Endodermal cell (in vitro differentiated cells): ENCODE measurements around the gene RCSD1. TPM values are rescaled to one million over a fixed set of nuclear protein-coding genes. Genes with fewer than 3 reads are reported as not detected.

ENCODE experiments used
- DNase-seq: peaks from one replicate; pipeline ENCODE4 v3.0.0-alpha.2; 2017
- H3K27ac ChIP-seq: 2 replicates; pipeline ENCODE4 v1.5.1; 2013; ENCODE audit warnings: mild to moderate bottlenecking, low read depth, low read length, moderate library complexity
- H3K27me3 ChIP-seq: 2 replicates; pipeline ENCODE4 v1.6.1; 2013; ENCODE audit warnings: mild to moderate bottlenecking, low read length, moderate library complexity; ENCODE audit not compliant: insufficient read depth, control insufficient read depth, poor library complexity, severe bottlenecking
- H3K36me3 ChIP-seq: 2 replicates; pipeline ENCODE4 v1.7.0; 2013; ENCODE audit warnings: mild to moderate bottlenecking, low read length, moderate library complexity; ENCODE audit not compliant: control insufficient read depth, insufficient read depth
- H3K4me1 ChIP-seq: one replicate; pipeline ENCODE4 v1.7.0; 2013; ENCODE audit warnings: low read length; ENCODE audit not compliant: control insufficient read depth, insufficient read depth
- H3K4me3 ChIP-seq: 2 replicates; pipeline ENCODE4 v1.5.1; 2013; ENCODE audit warnings: mild to moderate bottlenecking, low read length, moderate library complexity
- H3K9ac ChIP-seq: 2 replicates; pipeline ENCODE4 v1.6.1; 2013; ENCODE audit warnings: mild to moderate bottlenecking, low read length, moderate library complexity; ENCODE audit not compliant: poor library complexity, severe bottlenecking; ENCODE audit errors: extremely low read depth
- H3K9me3 ChIP-seq: 2 replicates; pipeline ENCODE4 v1.6.1; 2013; ENCODE audit warnings: mild to moderate bottlenecking, low read length, moderate library complexity; ENCODE audit not compliant: control insufficient read depth
- H3K27ac Mint-ChIP-seq: 2 replicates; pipeline ENCODE4 v1.8.0; 2020; ENCODE audit warnings: mixed read lengths
- H3K27me3 Mint-ChIP-seq: 2 replicates; pipeline ENCODE4 v1.8.0; 2021; ENCODE audit warnings: mild to moderate bottlenecking, mixed read lengths; ENCODE audit not compliant: insufficient read depth
- H3K36me3 Mint-ChIP-seq: 2 replicates; pipeline ENCODE4 v1.8.0; 2020; ENCODE audit warnings: low read depth, mixed read lengths
- H3K4me1 Mint-ChIP-seq: 2 replicates; pipeline ENCODE4 v1.8.0; 2020; ENCODE audit warnings: mixed read lengths
- H3K4me3 Mint-ChIP-seq: 2 replicates; pipeline ENCODE4 v1.8.0; 2020; ENCODE audit warnings: mild to moderate bottlenecking, moderate library complexity, mixed read lengths
- H3K9me3 Mint-ChIP-seq: 2 replicates; pipeline ENCODE4 v1.8.0; 2020; ENCODE audit warnings: mild to moderate bottlenecking, mixed read lengths
- WGBS, 2 experiments: methylation state at CpG; one replicate each; pipeline versions ENCODE4 v1.1.5 to v1.1.7; 2013; ENCODE audit warnings: missing lambda C conversion rate in 2 of 2, mixed read lengths in 1 of 2; ENCODE audit not compliant: insufficient coverage in 1 of 2, insufficient read length in 1 of 2; 5-methylcytosine and 5-hydroxymethylcytosine counted together
- total RNA-seq, 2 donors: library from RNA; stranded (reverse); fragmentation: NEBNext Ultra II Directional in 1 of 2; extraction: Animal tissue kit (Norgen Biotek cat#: 25700) in 1 of 2; gene quantifications; 2 replicates in 1 of 2; 3 replicates in 1 of 2; pipeline ENCODE4 v1.2.1, GENCODE V29; 2021
- TF ChIP-seq, protein P1 (sequence below): fragments of 200-600 bp; sonication (generic); conservative IDR thresholded peaks from 2 replicates; pipeline ENCODE4 v1.5.0; 2021; ENCODE audit warnings: antibody characterized with exemption, mild to moderate bottlenecking

RCSD1 gene
- total RNA-seq, 2 donors from 2014 or later = 0.11 to 0.29 TPM

- no peak overlapping the region for H3K27ac Mint-ChIP-seq
- no peak overlapping the region for H3K4me3 ChIP-seq
- H3K27me3 Mint-ChIP-seq = peaks cover 19% of the 10 kb centered on the region
- H3K9me3 ChIP-seq = no peaks in the 10 kb centered on the region
- no peaks in the 10 kb centered on the region for H3K9me3 Mint-ChIP-seq
- no peaks in the 10 kb centered on the region for H3K27me3 ChIP-seq
- peaks cover 32% of the 10 kb centered on the region for H3K4me1 Mint-ChIP-seq
- no peak overlapping the region for H3K27ac ChIP-seq
- WGBS, 2 experiments = 72 to 83% methylated on average over 2 of the region's 2 CpGs
- H3K9ac ChIP-seq = no peak overlapping the region
- TF ChIP-seq, protein P1, sequence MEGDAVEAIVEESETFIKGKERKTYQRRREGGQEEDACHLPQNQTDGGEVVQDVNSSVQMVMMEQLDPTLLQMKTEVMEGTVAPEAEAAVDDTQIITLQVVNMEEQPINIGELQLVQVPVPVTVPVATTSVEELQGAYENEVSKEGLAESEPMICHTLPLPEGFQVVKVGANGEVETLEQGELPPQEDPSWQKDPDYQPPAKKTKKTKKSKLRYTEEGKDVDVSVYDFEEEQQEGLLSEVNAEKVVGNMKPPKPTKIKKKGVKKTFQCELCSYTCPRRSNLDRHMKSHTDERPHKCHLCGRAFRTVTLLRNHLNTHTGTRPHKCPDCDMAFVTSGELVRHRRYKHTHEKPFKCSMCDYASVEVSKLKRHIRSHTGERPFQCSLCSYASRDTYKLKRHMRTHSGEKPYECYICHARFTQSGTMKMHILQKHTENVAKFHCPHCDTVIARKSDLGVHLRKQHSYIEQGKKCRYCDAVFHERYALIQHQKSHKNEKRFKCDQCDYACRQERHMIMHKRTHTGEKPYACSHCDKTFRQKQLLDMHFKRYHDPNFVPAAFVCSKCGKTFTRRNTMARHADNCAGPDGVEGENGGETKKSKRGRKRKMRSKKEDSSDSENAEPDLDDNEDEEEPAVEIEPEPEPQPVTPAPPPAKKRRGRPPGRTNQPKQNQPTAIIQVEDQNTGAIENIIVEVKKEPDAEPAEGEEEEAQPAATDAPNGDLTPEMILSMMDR = no peak
- H3K4me1 ChIP-seq = peaks cover 3% of the 10 kb centered on the region
- no peak overlapping the region for H3K4me3 Mint-ChIP-seq
- DNase-seq = no peak
- no peaks in the 10 kb centered on the region for H3K36me3 Mint-ChIP-seq
- H3K36me3 ChIP-seq = no peaks in the 10 kb centered on the region
Measured at GRCh38 chr1:167704715-167705114, 74.7 kb downstream of the RCSD1 start.

DNA sequence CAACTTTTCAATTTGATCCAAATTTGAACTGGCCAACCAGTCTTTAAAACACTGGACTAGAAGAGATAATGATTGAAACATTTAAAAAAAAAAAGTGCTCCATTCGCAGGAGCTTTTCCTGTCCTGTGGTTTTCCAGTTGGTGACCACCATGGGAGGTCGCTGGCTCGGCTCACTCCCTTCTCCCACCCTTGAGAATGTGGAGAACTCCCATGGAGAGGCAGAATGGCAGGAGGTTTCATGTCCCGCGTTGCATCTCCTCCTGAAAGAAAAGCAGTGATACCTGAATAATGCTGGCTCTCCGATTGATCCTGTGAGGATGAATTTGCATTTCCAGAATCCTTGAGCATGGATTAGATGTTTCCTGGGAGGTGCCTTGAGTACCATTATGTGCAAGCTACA, 75.2 kb downstream of the RCSD1 start:
- WGBS, 2 experiments = 8 to 14% methylated on average over 3 to 6 of the region's 6 CpGs

DNA sequence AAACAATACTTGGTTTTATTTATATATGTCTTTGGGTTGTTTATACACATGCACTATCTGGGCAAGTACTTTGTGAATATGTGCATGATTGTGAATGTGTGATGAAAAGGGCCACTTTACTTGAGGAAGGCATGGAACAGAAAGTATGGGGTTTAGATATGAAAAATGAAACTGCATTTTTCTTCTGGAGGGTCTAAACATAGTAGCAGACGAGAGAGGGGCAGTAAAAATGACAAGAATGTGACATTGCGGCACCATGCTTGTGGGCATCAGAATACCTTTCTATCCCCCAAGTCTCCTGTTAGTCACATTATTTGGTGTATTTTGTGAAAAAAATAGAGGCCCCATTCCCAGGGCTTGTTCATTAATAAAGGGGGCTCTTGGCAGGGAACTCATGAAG, 76.3 kb downstream of the RCSD1 start:
- H3K36me3 ChIP-seq = no peaks in the 10 kb centered on the region
- H3K4me3 ChIP-seq = no peak overlapping the region
- DNase-seq = no peak
- TF ChIP-seq, protein P1 = no peak
- Mint-ChIP-seq H3K36me3 (no peaks in the 10 kb centered on the region), H3K9me3 (no peaks in the 10 kb centered on the region), H3K27ac (no peak overlapping the region), H3K4me1 (peaks cover 32% of the 10 kb centered on the region), H3K4me3 (no peak overlapping the region), H3K27me3 (peaks cover 13% of the 10 kb centered on the region)
- peaks cover 3% of the 10 kb centered on the region for H3K4me1 ChIP-seq
- H3K27ac ChIP-seq = no peak overlapping the region
- H3K9me3 ChIP-seq = no peaks in the 10 kb centered on the region
- 97% methylated on average over 2 of the region's 2 CpGs; no CpG with 5 or more reads in 1 of the 2 experiments for WGBS, 2 experiments
- no peak overlapping the region for H3K9ac ChIP-seq
- no peaks in the 10 kb centered on the region for H3K27me3 ChIP-seq

More for the DNA sequence above, 75.2 kb downstream of the RCSD1 start:
- H3K36me3 Mint-ChIP-seq = no peaks in the 10 kb centered on the region
- H3K4me1 Mint-ChIP-seq = peaks cover 32% of the 10 kb centered on the region
- H3K9ac ChIP-seq = no peak overlapping the region
- H3K27ac ChIP-seq = no peak overlapping the region
- H3K9me3 Mint-ChIP-seq = no peaks in the 10 kb centered on the region
- no peak overlapping the region for H3K27ac Mint-ChIP-seq
- no peaks in the 10 kb centered on the region for H3K36me3 ChIP-seq
- no peak overlapping the region for H3K4me3 Mint-ChIP-seq
- H3K27me3 ChIP-seq = no peaks in the 10 kb centered on the region
- H3K4me3 ChIP-seq = no peak overlapping the region
- H3K4me1 ChIP-seq = peaks cover 3% of the 10 kb centered on the region
- H3K27me3 Mint-ChIP-seq = peaks cover 17% of the 10 kb centered on the region
- DNase-seq = peak; percentile 82
- H3K9me3 ChIP-seq = no peaks in the 10 kb centered on the region
- TF ChIP-seq, protein P1 = no peak
